Heart right ventricle (tissue), 16 donors: ENCODE data around the gene STK4. TPM values are rescaled to one million over a fixed set of nuclear protein-coding genes. Genes with fewer than 3 reads are reported as not detected.

Source experiments
- ATAC-seq, 8 donors: fragments of 200-7000 bp; cut with Tn5 transposase; one replicate each; pipeline ENCODE4 v1.9.1; 2020; ENCODE audit warnings: mild to moderate bottlenecking in 8 of 8, moderate library complexity in 8 of 8, moderate number of reproducible peaks in 1 of 8
- DNase-seq, 2 donors: peaks; one replicate each; pipeline ENCODE4 v3.0.0-alpha.2; 2020
- H3K27ac ChIP-seq, 10 donors: fragments of 200-600 bp; sonication (generic) in 2 of 10; one replicate each; pipeline versions ENCODE4 v1.5.0 to v1.8.0; 2020 to 2022; ENCODE audit warnings: mild to moderate bottlenecking in 3 of 10
- H3K27me3 ChIP-seq, 7 donors: fragments of 200-600 bp; one replicate each; pipeline ENCODE4 v1.8.0; 2021 to 2022; ENCODE audit warnings: mild to moderate bottlenecking in 2 of 7
- H3K36me3 ChIP-seq, 9 donors: fragments of 200-600 bp; sonication (generic) in 1 of 9; one replicate each; pipeline versions ENCODE4 v1.5.0 to v1.8.0; 2020 to 2022; ENCODE audit warnings: mild to moderate bottlenecking in 2 of 9
- H3K4me1 ChIP-seq, 9 donors: fragments of 200-600 bp; sonication (generic) in 1 of 9; one replicate each; pipeline versions ENCODE4 v1.5.0 to v1.8.0; 2020 to 2022; ENCODE audit warnings: mild to moderate bottlenecking in 4 of 9
- H3K4me3 ChIP-seq, 10 donors: fragments of 200-600 bp; sonication (generic) in 2 of 10; one replicate each; pipeline versions ENCODE4 v1.5.0 to v1.8.0; 2020 to 2022; ENCODE audit warnings: mild to moderate bottlenecking in 7 of 10, moderate library complexity in 2 of 10
- H3K9me3 ChIP-seq, 11 donors: fragments of 200-600 bp in 10 of 11; sonication (generic) in 2 of 11; one replicate each; pipeline versions ENCODE4 v1.5.0 to v1.8.0; 2013 to 2022; ENCODE audit warnings: mild to moderate bottlenecking in 2 of 11, control low read depth in 1 of 11, moderate library complexity in 1 of 11
- WGBS, 2 donors: extraction: QIAGEN DNeasy Blood & Tissue Kit; methylation state at CpG; one replicate each; pipeline ENCODE4 v1.1.7; 2013; ENCODE audit warnings: inconsistent platforms in 1 of 2; 5-methylcytosine and 5-hydroxymethylcytosine counted together
- intact Hi-C, 10 donors: fragments of 100-400 bp; cut with DNase I; formaldehyde crosslinking; loops; one replicate each; pipeline versions ENCODE4 v1.11.1 to v1.14.2; 2022
- polyA plus RNA-seq, 2 donors: library from polyadenylated mRNA; stranded (reverse); fragments of 200-250 nt; gene quantifications; one replicate each; pipeline ENCODE4 v1.2.3, GENCODE V29; 2013
- total RNA-seq, 10 donors: library from RNA; stranded (reverse); fragmentation: NEBNext Ultra II Directional in 3 of 10; extraction: Animal tissue kit (Norgen Biotek cat#: 25700) in 3 of 10; gene quantifications; one replicate each; pipeline versions ENCODE4 v1.2.1 to v1.2.4, GENCODE V29; 2021 to 2023
- TF ChIP-seq, protein P1 (sequence below), 9 donors: fragments of 200-600 bp; sonication (generic) in 2 of 9; IDR thresholded peaks; one replicate each; pipeline versions ENCODE4 v1.5.0 to v1.8.0; 2021 to 2022; ENCODE audit warnings: antibody characterized with exemption in 9 of 9, mild to moderate bottlenecking in 5 of 9, moderate library complexity in 1 of 9
- donor health status: Arrhythmogenic right ventricular cardiomyopathy.
- donor health status: ischemic (EF 13 %, LVEDD 7.1; RV severe dilation, severe dysfunction).
- donor health status: healthy with polysubstance abuse.
- donor health status: DM: no; HTN: yes; CAD: no.
- donor health status: DM: no; HTN: no; CAD: no.
- donor health status: ischemic (EF 25% LVEDD 6.9; RV normal size, moderate dysfunction).
- donor health status: ischemic (EF 25% LVEDD 5.7; RV mildly dilated, moderate dysfunction).
- donor health status: healthy.
- donor health status: DM: yes; HTN: yes; CAD: no.
- donor health status: Ischemic cardiomyopathy.
- donor health status: ischemic (EF 35%, LVEDD 5.7; RV mildly dilated, moderate dysfunction).
- donor health status: nonischemic (EF 11% LVEDD 7.7; RV severe dilation, severe dysfunction).
- donor health status: DM: yes; HTN: yes; CAD: no.
- donor health status: PGD.
- donor health status: ischemic (EF 29% LVEDD 5.4; RV normal size, mild dysfunction).
- donor health status: nonischemic (EF 23%, LVEDD 6.1; RV moderate dilation, normal function).

STK4 gene
- total and polyA plus RNA-seq, 12 donors = 3.7 to 18.1 (median 8.1) TPM

DNA sequence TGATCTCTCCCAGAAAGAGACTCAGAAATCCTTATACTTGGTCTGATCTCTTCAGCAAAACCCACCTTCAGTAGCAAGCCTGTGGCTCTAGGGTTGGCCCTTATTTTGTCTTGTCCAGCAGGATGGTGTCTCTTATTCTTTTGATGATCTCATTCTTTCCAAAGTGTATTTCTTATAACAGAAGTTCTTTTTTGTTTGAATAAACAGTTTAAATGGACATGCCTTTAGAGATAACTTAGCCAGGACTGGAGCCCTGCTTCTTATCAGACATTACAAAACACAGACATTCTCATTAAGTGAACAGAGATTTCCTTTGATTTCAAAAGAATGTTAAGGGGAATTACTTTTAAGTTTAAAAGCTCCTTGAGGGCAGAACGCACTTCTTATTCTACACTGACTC, 102.9 kb downstream of the STK4 start:
- intact Hi-C loops = no loop called here
- Histone ChIP-seq H3K27ac (no peak overlapping the region), H3K9me3 (no peaks in the 10 kb centered on the region), H3K36me3 (peaks cover 0 to 42% (median 0%) of the 10 kb centered on the region in 9 donors), H3K27me3 (no peaks in the 10 kb centered on the region), H3K4me3 (no peak overlapping the region), H3K4me1 (peaks cover 0 to 5% (median 0%) of the 10 kb centered on the region in 9 donors)
- ATAC-seq (no peak), DNase-seq (no peak)
- WGBS, 2 donors = 92% methylated on average over 1 of the region's 1 CpG
- TF ChIP-seq, protein P1, sequence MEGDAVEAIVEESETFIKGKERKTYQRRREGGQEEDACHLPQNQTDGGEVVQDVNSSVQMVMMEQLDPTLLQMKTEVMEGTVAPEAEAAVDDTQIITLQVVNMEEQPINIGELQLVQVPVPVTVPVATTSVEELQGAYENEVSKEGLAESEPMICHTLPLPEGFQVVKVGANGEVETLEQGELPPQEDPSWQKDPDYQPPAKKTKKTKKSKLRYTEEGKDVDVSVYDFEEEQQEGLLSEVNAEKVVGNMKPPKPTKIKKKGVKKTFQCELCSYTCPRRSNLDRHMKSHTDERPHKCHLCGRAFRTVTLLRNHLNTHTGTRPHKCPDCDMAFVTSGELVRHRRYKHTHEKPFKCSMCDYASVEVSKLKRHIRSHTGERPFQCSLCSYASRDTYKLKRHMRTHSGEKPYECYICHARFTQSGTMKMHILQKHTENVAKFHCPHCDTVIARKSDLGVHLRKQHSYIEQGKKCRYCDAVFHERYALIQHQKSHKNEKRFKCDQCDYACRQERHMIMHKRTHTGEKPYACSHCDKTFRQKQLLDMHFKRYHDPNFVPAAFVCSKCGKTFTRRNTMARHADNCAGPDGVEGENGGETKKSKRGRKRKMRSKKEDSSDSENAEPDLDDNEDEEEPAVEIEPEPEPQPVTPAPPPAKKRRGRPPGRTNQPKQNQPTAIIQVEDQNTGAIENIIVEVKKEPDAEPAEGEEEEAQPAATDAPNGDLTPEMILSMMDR (IDR thresholded peaks at IDR 0.05) = no peak

DNA sequence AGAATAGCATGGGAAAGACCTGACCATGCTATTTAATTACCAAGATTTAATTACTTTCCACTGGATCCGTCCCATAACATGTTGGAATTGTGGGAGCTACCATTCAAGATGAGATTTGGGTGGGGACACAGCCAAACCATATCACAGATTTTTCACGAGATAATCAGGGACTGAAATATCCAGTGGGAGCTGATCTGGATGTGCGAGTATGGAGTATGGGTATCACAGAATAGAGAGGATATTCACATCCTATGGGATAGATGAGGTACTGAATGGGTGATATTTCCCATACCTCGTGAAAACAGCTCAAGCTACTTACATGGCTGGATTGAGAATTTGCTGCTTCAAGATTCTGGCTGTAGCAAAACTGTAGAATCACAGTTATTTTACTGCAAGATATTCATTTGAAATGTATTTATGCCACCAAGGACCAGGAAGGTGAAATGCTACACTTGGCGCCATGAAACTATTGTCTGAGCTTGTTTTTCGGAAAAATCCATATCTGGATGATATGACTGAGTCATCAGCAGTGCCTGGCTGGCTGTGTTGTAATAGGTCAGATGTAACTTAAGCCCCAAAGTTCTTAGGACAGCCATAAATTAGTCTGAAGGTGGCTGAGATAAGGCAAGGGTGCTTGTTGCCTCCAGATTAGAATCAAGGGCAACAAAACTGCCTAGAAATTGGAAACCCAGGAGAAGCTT, 104.8 kb downstream of the STK4 start:
- Histone ChIP-seq H3K27ac (no peak overlapping the region), H3K27me3 (no peaks in the 10 kb centered on the region), H3K36me3 (peaks cover 0 to 60% (median 14%) of the 10 kb centered on the region in 9 donors), H3K9me3 (no peaks in the 10 kb centered on the region), H3K4me3 (no peak overlapping the region), H3K4me1 (peaks cover 0 to 5% (median 0%) of the 10 kb centered on the region in 9 donors)
- 94 to 98% methylated on average over 6 of the region's 6 CpGs for WGBS, 2 donors
- TF ChIP-seq, protein P1 (IDR thresholded peaks at IDR 0.05) = no peak
- DNase-seq = no peak
- no peak for ATAC-seq
- intact Hi-C loops = no loop called here

DNA sequence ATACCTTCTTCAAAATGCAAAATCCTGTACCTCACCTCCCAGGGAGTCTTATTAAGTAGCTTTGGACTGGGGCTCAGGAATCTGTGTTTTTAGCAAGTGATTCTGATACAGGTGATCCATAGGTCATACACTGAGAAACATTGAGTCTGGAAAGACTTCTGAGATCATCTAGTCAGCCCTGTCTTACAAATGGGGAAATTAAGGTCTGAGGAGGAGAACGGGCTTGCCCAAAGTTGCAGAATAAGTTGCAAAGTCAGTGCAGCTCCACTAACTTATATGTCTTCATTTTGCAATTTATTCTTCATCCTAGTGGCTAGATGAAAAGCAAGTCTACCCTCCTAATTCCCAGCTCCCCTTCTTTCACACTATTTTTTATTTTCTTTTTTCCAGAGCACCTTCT, 105.8 kb downstream of the STK4 start:
- H3K9me3 ChIP-seq = no peaks in the 10 kb centered on the region
- ATAC-seq (no peak), DNase-seq (no peak)
- H3K27me3 ChIP-seq = no peaks in the 10 kb centered on the region
- H3K4me3 ChIP-seq = no peak overlapping the region
- WGBS, 2 donors = 96 to 100% methylated on average over 1 of the region's 1 CpG
- H3K36me3 ChIP-seq = peaks cover 0 to 66% (median 21%) of the 10 kb centered on the region in 9 donors
- H3K4me1 ChIP-seq = peaks cover 0 to 5% (median 0%) of the 10 kb centered on the region in 9 donors
- H3K27ac ChIP-seq = no peak overlapping the region
- TF ChIP-seq, protein P1 (IDR thresholded peaks at IDR 0.05) = no peak
- intact Hi-C loops = no loop called here

DNA sequence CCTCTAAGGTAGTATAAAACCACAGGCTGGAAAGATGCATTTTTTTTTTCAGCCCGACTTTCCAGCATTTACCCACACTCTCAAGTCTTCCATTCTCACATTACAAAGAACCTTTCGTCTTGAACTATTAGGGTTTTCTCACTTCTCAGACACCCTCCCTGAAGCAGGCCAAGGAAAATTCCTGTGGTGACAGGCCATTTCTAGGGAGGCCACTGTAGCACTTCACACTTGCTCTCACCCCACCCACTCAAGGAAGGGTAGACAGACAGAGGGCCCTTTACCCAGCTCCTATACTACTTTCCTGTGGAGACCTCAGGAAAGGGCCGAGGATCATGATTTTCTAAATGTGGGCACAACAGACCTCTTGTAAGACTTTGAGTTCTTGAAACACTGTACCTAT, 106.9 kb downstream of the STK4 start:
- WGBS, 2 donors = 86 to 93% methylated on average over 3 of the region's 3 CpGs
- TF ChIP-seq, protein P1 (IDR thresholded peaks at IDR 0.05) = no peak
- H3K4me1 ChIP-seq = no peaks in the 10 kb centered on the region
- no peak overlapping the region for H3K27ac ChIP-seq
- DNase-seq = no peak
- H3K9me3 ChIP-seq = no peaks in the 10 kb centered on the region
- no peaks in the 10 kb centered on the region for H3K27me3 ChIP-seq
- intact Hi-C loops = no loop called here
- H3K4me3 ChIP-seq = no peak overlapping the region
- peaks cover 0 to 66% (median 21%) of the 10 kb centered on the region in 9 donors for H3K36me3 ChIP-seq
- ATAC-seq = no peak
